ENCODE data around the gene SLC33A1.

The SLC33A1 gene

DNA sequence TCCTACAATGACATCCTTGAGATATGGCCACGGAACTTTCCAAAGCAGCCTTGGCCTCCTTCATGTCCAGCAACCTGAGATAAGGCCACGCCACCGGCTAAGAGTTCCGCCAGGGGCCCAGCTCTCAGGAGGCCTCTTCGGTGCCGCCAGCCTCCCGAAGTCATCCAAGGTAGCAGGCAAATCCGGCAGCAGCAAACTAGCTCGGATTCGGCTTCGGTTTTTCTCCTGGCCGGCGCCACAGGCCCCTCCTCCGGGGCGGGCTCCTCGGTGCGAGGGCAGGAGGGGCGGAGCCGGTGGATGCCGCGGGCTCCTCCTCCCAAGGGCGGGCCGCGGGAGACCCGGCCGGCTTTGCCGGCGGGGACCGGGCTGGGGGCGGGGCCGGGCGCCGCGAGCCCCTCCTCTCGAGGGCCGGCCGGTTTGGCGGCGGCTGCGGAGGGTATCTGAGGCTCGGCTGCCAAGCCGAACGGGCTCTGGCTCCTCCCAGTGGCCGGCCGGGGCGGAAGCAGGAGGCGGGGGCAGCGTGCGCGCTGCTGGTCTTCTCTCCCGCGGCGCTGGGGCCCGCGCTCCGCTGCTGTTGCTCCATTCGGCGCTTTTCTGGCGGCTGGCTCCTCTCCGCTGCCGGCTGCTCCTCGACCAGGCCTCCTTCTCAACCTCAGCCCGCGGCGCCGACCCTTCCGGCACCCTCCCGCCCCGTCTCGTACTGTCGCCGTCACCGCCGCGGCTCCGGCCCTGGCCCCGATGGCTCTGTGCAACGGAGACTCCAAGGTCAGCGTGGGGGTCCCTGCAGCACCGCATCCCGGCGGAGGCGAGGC, 16.1 kb upstream of the SLC33A1 start, which contains the start of gene GMPS:
Gene GMPS (plus strand): TSS at position 518 of the 812 bp plus-strand sequence. CDS start 221 bp downstream, at position 739.
- Histone ChIP-seq H3K23ac (ENCODE audit: low read length in 2 of 2) (peak within 1 kb of the TSS; percentile 83 to 90), H2BK120ac (ENCODE audit: low read depth, low read length) (peak within 1 kb of the TSS; percentile 95), H3K9ac (ENCODE audit: low read length) (peak within 1 kb of the TSS; percentile 94), H3K27ac (ENCODE audit: low read length, poor library complexity, severe bottlenecking) (peak within 1 kb of the TSS; percentile 59), H4K8ac (ENCODE audit: low read length) (peak within 1 kb of the TSS; percentile 92), H3K18ac (ENCODE audit: low read depth in 1 of 2, low read length in 2 of 2) (peak within 1 kb of the TSS; percentile 86 to 97), H3K4me1 (ENCODE audit: control insufficient read depth, insufficient read depth, low read depth, low read length) (peaks cover 7% of the 10 kb centered on the region), H2BK12ac (ENCODE audit: low read length in 2 of 2) (peak within 1 kb of the TSS in 1 of 2 experiments; percentile 18), H3K27me3 (ENCODE audit: control insufficient read depth in 1 of 2, insufficient read depth in 1 of 2, low read length in 2 of 2) (no peaks in the 10 kb centered on the region), H2AK5ac (ENCODE audit: low read length, severe bottlenecking) (no peak within 1 kb of the TSS), H3K4me3 (ENCODE audit: insufficient read depth in 1 of 2, low read depth in 1 of 2, low read length in 2 of 2) (peak within 1 kb of the TSS; percentile 90 to 94), H4K91ac (ENCODE audit: low read length) (peak within 1 kb of the TSS; percentile 96), H3K14ac (ENCODE audit: low read length in 2 of 2) (peak within 1 kb of the TSS; percentile 82 to 92), H3K9me3 (ENCODE audit: control insufficient read depth, low read length) (no peaks in the 10 kb centered on the region), H2BK15ac (ENCODE audit: low read depth, poor library complexity, severe bottlenecking) (peak within 1 kb of the TSS; percentile 97), H3K79me1 (replicated peaks; ENCODE audit: low read length, poor library complexity, severe bottlenecking) (no peaks in the 10 kb centered on the region), H2BK5ac (ENCODE audit: low read depth, low read length, poor library complexity, severe bottlenecking) (peak within 1 kb of the TSS; percentile 91), H3K4ac (ENCODE audit: low read depth in 1 of 2, low read length in 2 of 2) (peak within 1 kb of the TSS; percentile 90 to 97), H3K36me3 (ENCODE audit: control insufficient read depth in 1 of 2, insufficient read depth in 2 of 2, low read depth in 1 of 2, low read length in 2 of 2) (no peaks in the 10 kb centered on the region), H2AFZ (ENCODE audit: low read depth, low read length) (peak within 1 kb of the TSS; percentile 75), H3K4me2 (ENCODE audit: low read length, poor library complexity, severe bottlenecking) (peak within 1 kb of the TSS; percentile 82)
- peak; percentile 92 for DNase-seq
- WGBS = under 1% methylated on average over 65 of the region's 83 CpGs

DNA sequence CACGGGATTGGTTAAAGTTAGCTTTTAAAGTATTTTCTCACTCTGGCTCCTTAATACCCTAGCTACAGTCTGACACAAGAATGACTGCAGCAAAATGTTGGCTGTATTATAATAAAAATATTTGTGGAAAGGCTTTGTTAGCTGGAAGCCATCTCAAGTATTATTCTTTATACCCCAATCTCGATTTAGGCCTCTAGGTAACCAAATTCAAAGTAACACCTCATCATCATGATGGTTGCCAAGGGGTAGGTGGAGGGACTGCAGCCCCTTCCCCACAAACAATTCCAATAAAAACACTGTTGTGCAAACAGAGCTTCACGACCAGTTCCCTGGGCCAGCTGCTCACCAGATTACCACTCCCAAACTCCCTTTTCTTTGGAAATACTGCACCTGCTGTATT, 15.5 kb upstream of the SLC33A1 start:
- Histone ChIP-seq H3K4me3 (ENCODE audit: insufficient read depth in 1 of 2, low read depth in 1 of 2, low read length in 2 of 2) (peak overlapping the region in 1 of 2 experiments; percentile 79), H3K18ac (ENCODE audit: low read depth in 1 of 2, low read length in 2 of 2) (peak overlapping the region in 1 of 2 experiments; percentile 54), H2AK5ac (ENCODE audit: low read length, severe bottlenecking) (no peak overlapping the region), H2BK5ac (ENCODE audit: low read depth, low read length, poor library complexity, severe bottlenecking) (no peak overlapping the region), H4K91ac (ENCODE audit: low read length) (no peak overlapping the region), H3K79me1 (replicated peaks; ENCODE audit: low read length, poor library complexity, severe bottlenecking) (no peaks in the 10 kb centered on the region), H2BK15ac (ENCODE audit: low read depth, poor library complexity, severe bottlenecking) (no peak overlapping the region), H3K23ac (ENCODE audit: low read length in 2 of 2) (no peak overlapping the region), H2BK12ac (ENCODE audit: low read length in 2 of 2) (no peak overlapping the region), H2AFZ (ENCODE audit: low read depth, low read length) (peak overlapping the region; percentile 75), H3K4me2 (ENCODE audit: low read length, poor library complexity, severe bottlenecking) (peak overlapping the region; percentile 63), H3K9me3 (ENCODE audit: control insufficient read depth, low read length) (no peaks in the 10 kb centered on the region), H3K4me1 (ENCODE audit: control insufficient read depth, insufficient read depth, low read depth, low read length) (peaks cover 2% of the 10 kb centered on the region), H3K14ac (ENCODE audit: low read length in 2 of 2) (no peak overlapping the region), H3K9ac (ENCODE audit: low read length) (peak overlapping the region; percentile 87), H2BK120ac (ENCODE audit: low read depth, low read length) (no peak overlapping the region), H3K36me3 (ENCODE audit: control insufficient read depth in 1 of 2, insufficient read depth in 2 of 2, low read depth in 1 of 2, low read length in 2 of 2) (no peaks in the 10 kb centered on the region), H3K27ac (ENCODE audit: low read length, poor library complexity, severe bottlenecking) (peak overlapping the region; percentile 59), H3K27me3 (ENCODE audit: control insufficient read depth in 1 of 2, insufficient read depth in 1 of 2, low read length in 2 of 2) (no peaks in the 10 kb centered on the region), H4K8ac (ENCODE audit: low read length) (no peak overlapping the region), H3K4ac (ENCODE audit: low read depth in 1 of 2, low read length in 2 of 2) (peak overlapping the region in 1 of 2 experiments; percentile 26)
- 70% methylated on average over 2 of the region's 3 CpGs for WGBS
- no peak for DNase-seq

DNA sequence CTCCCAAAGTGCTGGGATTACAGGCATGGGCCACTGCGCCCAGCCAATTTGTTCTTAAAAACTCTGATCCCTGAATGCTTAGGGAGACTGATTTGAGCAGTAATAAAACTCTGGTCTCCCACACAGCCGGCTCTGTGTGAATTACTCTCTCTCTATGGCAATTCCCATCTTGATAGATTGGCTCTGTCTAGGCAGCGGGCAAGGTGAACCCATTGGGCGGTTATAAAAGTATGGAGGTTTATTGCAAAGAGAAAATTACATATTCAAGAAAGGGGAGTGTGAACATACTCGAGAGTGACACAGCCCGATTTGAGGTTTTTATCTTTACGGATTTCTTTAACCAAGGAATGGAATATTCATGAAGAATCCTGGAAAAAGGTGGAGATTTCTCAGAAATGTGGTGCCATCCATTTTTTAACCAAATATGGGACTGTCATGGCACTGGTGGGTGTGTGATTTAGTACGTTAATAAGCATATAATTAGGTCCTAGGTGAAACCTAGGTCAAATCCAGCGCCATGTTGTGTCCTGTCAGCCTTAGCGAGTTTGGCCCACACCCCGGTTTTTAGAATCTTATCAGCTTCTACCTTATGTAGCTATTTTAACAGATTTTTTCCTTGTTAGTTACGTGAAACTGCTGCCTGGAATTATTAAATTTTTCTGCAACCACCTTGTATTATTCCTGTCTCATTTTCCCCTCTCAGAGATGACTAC, 9.0 kb upstream of the SLC33A1 start:
- Histone ChIP-seq H3K79me1 (replicated peaks; ENCODE audit: low read length, poor library complexity, severe bottlenecking) (no peaks in the 10 kb centered on the region), H3K4me2 (ENCODE audit: low read length, poor library complexity, severe bottlenecking) (no peak overlapping the region), H4K8ac (ENCODE audit: low read length) (no peak overlapping the region), H3K4me3 (ENCODE audit: insufficient read depth in 1 of 2, low read depth in 1 of 2, low read length in 2 of 2) (no peak overlapping the region), H3K14ac (ENCODE audit: low read length in 2 of 2) (no peak overlapping the region), H3K27ac (ENCODE audit: low read length, poor library complexity, severe bottlenecking) (no peak overlapping the region), H4K91ac (ENCODE audit: low read length) (no peak overlapping the region), H2AK5ac (ENCODE audit: low read length, severe bottlenecking) (no peak overlapping the region), H3K27me3 (ENCODE audit: control insufficient read depth in 1 of 2, insufficient read depth in 1 of 2, low read length in 2 of 2) (no peaks in the 10 kb centered on the region), H2BK12ac (ENCODE audit: low read length in 2 of 2) (no peak overlapping the region), H3K4ac (ENCODE audit: low read depth in 1 of 2, low read length in 2 of 2) (no peak overlapping the region), H3K4me1 (ENCODE audit: control insufficient read depth, insufficient read depth, low read depth, low read length) (peaks cover 2% of the 10 kb centered on the region), H2BK5ac (ENCODE audit: low read depth, low read length, poor library complexity, severe bottlenecking) (no peak overlapping the region), H2AFZ (ENCODE audit: low read depth, low read length) (no peak overlapping the region), H2BK120ac (ENCODE audit: low read depth, low read length) (no peak overlapping the region), H3K36me3 (ENCODE audit: control insufficient read depth in 1 of 2, insufficient read depth in 2 of 2, low read depth in 1 of 2, low read length in 2 of 2) (no peaks in the 10 kb centered on the region), H2BK15ac (ENCODE audit: low read depth, poor library complexity, severe bottlenecking) (no peak overlapping the region), H3K9me3 (ENCODE audit: control insufficient read depth, low read length) (no peaks in the 10 kb centered on the region), H3K9ac (ENCODE audit: low read length) (no peak overlapping the region), H3K18ac (ENCODE audit: low read depth in 1 of 2, low read length in 2 of 2) (no peak overlapping the region), H3K23ac (ENCODE audit: low read length in 2 of 2) (no peak overlapping the region)
- 93% methylated on average over 11 of the region's 12 CpGs for WGBS
- no peak for DNase-seq
